NCI-H748 treated with DMSO at 0.1 percent for 48 hours (cell line): ENCODE results near the gene TCERG1L.

Experiments
- DNase-seq: peaks from one replicate; lab custom pipeline; 2025; lab: John Stamatoyannopoulos, UW

Gene TCERG1L

GRCh38 chr10:131270461-131271190 lies 40.9 kb downstream of the TCERG1L start:
- no peak for DNase-seq

- DNase-seq, result no peak
Measured at GRCh38 chr10:131269776-131270460, 41.6 kb downstream of the TCERG1L start.

- no peak for DNase-seq
Measured at GRCh38 chr10:131267814-131268095, 43.8 kb downstream of the TCERG1L start.

- DNase-seq, result no peak
Measured at GRCh38 chr10:131266936-131267813, 44.3 kb downstream of the TCERG1L start.

- DNase-seq, result no peak
Measured at GRCh38 chr10:131264110-131264788, 47.3 kb downstream of the TCERG1L start.

GRCh38 chr10:131261890-131262475 lies 49.5 kb downstream of the TCERG1L start:
- DNase-seq, result no peak

- no peak for DNase-seq
Measured at GRCh38 chr10:131260452-131261211, 50.9 kb downstream of the TCERG1L start.

- DNase-seq, result no peak
Measured at GRCh38 chr10:131260031-131260430, 51.5 kb downstream of the TCERG1L start.

- DNase-seq, result no peak
Measured at GRCh38 chr10:131259535-131259934, 52.0 kb downstream of the TCERG1L start.

- no peak for DNase-seq
Measured at GRCh38 chr10:131258256-131258655, 53.3 kb downstream of the TCERG1L start.

GRCh38 chr10:131257027-131257426 lies 54.5 kb downstream of the TCERG1L start:
- no peak for DNase-seq

- DNase-seq, result no peak
Measured at GRCh38 chr10:131254859-131255252, 56.7 kb downstream of the TCERG1L start.

GRCh38 chr10:131253931-131254858 lies 57.3 kb downstream of the TCERG1L start:
- DNase-seq, result no peak

GRCh38 chr10:131252567-131253276 lies 58.8 kb downstream of the TCERG1L start:
- DNase-seq, result no peak

- DNase-seq, result no peak
Measured at GRCh38 chr10:131251146-131251541, 60.4 kb downstream of the TCERG1L start.

GRCh38 chr10:131250454-131251145 lies 60.9 kb downstream of the TCERG1L start:
- DNase-seq, result no peak

GRCh38 chr10:131249955-131250344 lies 61.6 kb downstream of the TCERG1L start:
- no peak for DNase-seq

GRCh38 chr10:131249238-131249954 lies 62.1 kb downstream of the TCERG1L start:
- peak; percentile 59 for DNase-seq
